Stimulated activated CD4-positive, alpha-beta T cell treated with anti-CD3 and anti-CD28 coated beads, TNF-alpha, amount 100 ng/mL, for 48 hours (primary cell): Measurements from ENCODE around the gene DENND5A.
"Not testable (repeated sequence)": the region's sequence is repeated elsewhere in the genome, so short reads cannot be mapped to it uniquely, and the experiment has no call there.

ENCODE experiments used
- DNase-seq, 3 donors: peaks; one replicate each; pipeline ENCODE4 v3.0.0-alpha.2; 2020; ENCODE audit warnings: low read depth in 3 of 3

The DENND5A gene

DNA sequence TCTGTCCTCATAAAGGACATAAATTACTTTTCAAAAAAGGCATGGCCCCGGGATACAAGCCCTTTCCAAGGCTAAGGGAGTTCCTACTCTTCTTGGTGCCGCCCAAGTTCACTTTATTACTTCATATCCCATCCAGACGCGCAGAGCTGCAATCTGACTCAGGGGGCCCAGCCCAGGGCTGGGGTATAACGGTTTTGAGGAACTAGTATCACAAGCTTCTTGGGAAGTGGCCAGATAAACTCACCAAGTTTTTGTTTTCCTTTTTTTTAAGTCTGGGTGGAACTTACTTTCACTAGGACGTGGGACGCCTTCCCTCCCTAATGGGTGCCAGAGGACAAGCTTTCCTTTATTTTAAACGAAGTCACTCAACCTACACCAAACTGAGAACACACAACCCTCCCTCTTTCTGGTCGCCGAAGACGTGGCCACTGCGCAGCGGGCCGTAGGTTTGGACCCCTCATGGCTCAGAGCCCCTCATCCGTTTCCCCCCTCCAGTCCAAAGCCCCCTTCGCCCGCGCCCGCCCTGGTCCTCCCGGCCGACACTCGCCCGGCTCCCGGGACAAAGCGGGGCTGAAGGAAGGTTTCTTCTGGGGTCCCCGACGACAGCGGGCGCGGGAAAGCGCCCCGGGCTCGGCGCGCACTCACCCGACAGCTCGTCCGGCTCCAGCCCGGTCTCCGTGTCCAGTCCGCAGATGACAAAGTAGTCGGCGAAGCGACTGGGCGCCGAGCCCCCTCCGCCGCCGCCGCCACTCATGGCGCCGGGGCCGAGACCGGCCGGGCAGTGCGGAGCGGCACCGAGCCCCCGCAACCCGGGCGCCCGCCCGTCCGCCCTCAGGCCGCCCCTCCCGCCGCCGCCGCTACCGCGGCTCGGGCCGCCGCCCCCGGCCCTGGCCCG lies 587 bp downstream of the DENND5A start:
- peak in 2 of 3 donors; percentile 23 to 25 for DNase-seq

- peak; percentile 37 to 45 (median 43) for DNase-seq
Observed at GRCh38 chr11:9263840-9264315, 1.3 kb downstream of the DENND5A start.

GRCh38 chr11:9260838-9261146 lies 4.4 kb downstream of the DENND5A start:
- not testable (repeated sequence) for DNase-seq

GRCh38 chr11:9259981-9260837 lies 4.9 kb downstream of the DENND5A start:
- no peak for DNase-seq

DNA sequence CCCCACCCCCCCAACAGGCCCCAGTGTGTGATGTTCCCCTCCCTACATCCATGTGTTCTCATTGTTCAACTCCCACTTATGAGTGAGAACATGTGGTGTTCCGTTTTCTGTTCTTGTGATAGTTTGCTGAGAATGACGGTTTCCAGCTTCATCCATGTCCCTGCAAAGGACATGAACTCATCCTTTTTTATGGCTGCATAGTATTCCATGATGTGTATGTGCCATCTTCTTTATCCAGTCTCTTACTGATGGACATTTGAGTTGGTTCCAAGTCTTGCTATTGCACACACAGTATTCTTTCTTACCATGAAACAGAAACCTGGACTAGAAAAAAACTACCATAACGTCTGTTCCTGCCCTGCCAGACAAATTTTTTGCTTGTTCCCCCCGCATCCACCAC lies 6.9 kb downstream of the DENND5A start:
- DNase-seq = not testable (repeated sequence)

DNA sequence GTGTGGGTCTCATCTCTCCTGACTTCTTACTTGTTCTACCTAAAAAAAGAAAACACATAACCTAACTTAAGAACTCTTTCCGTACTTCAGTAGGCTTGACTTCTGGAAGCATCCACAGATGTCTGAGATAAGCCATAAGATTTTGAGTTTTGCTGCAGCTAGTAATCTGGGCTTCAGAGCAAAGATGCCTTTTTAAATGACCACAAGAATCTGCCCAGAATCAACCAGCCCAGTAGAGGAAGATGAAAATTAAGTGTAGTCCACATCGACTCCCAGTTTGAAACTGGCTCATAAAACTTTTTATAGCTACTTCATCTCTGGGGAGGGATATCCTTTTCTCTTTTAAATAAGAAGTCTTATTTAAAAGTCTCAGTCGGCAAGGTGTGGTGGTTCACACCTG lies 10.7 kb downstream of the DENND5A start:
- DNase-seq = no peak

GRCh38 chr11:9253086-9253485 lies 12.1 kb downstream of the DENND5A start:
- DNase-seq = no peak

DNA sequence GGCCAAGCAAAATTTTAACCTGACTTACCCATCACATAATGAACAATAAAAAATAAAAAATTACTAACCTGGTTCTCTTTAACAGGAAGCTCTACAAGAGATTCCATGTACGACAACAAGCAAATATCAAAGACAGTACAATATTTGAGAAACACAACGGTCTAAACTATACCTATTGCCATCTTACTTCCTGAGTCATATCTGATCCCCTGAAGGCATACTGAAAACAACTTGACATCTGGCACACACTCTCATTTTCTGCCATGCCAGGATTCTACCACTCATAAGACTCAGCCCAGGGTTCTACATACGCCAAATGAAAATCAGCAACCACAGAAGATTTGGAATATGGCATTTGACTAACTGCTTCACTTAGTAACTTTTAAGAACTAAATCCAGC lies 13.8 kb downstream of the DENND5A start:
- no peak for DNase-seq

DNA sequence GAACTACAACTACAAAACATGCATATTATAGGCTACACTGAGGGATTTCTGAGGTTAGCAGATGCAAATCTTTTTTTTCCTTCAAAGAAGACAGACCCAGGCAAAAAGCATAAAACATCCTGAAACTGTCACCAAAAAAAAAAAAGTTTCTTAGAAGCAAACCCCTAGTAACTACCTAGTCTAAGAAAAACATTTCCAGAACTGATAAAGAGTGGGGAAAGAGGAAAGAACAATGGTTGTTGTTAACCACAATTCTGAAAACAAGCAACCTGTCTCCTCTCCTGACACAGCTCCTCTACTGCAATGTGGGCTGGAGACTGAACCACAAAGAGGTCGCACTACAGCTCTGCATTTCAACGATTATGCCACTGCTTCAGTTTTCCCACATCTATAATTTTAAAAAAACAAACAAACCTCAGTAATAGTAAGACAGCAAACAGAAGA lies 15.0 kb downstream of the DENND5A start:
- peak in 1 of 3 donors; percentile 19 for DNase-seq

- no peak for DNase-seq
Observed at GRCh38 chr11:9249252-9249651, 15.9 kb downstream of the DENND5A start.

- DNase-seq = no peak
Observed at GRCh38 chr11:9247863-9248262, 17.3 kb downstream of the DENND5A start.

DNA sequence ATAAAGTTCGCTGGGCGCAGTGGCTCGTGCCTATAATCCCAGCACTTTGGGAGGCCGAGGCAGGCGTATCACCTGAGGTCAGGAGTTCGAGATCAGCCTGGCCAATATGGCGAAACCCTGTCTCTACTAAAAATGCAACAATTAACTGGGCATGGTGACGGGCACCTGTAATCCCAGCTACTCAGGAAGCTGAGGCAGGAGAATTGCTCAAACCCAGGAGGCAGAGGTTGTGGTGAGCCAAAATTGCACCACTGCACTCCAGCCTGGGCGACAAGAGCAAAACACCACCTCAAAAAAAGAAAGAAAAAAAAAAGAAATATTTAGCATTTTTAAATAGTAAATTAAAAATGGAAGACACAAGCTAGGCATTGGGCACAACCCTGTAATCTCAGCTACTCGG lies 28.9 kb downstream of the DENND5A start:
- DNase-seq = not testable (repeated sequence)

DNA sequence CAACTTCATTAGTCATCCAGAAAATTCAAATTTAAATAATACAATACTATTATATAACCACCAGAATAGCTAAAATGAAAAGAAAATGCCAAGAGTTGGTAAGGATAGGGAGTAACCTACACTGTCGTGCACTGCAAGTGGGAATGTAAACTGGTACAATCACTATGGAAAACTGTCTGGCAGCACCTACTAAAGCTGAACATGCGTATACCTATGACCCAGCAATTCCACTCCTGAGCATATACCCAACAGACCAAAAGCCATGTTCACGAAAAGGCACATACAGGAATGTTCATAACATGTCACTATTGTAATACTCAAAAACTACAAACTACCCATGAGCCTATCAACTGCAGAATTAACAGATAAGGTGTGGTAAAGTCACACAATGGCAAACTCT lies 32.7 kb downstream of the DENND5A start:
- DNase-seq = no peak

DNA sequence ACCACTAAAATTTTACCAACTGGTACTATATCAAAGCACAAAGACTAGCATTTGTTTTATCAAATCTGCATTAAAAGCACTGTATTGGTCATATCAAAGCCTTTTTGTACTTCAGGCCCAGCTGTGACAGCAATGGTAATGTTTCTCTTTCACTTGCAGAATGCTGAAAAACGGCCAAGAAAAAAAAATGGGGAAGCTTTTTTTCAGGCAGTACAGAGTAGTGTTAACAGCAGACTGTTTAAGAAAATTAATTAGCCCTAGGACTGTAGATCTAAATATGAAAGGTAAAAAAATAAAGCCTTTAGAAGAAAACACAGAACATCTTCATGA lies 33.3 kb downstream of the DENND5A start:
- DNase-seq = no peak

- no peak for DNase-seq
Observed at GRCh38 chr11:9230296-9230695, 34.9 kb downstream of the DENND5A start.

GRCh38 chr11:9228091-9228490 lies 37.1 kb downstream of the DENND5A start:
- DNase-seq = no peak

- DNase-seq = no peak
Observed at GRCh38 chr11:9225748-9226298, 39.3 kb downstream of the DENND5A start.

DNA sequence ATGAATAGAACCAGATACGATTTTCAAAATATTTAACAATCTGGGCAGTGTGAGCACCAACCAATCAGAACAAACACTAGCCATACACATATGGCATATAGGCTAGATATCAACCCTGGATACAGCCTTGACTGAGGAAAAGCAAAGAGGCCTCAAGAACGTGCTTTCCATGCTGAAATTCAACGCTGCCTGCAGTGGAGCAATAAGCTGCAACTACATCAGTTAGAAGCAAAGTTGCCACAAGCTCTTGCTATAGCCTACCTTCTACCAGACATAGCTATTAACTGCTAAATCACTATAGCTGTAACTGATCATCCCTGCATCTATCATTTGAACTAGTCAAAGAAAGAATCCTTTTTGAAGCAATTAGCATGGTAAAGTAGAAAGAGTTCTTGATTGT lies 42.5 kb downstream of the DENND5A start:
- no peak for DNase-seq

- not testable (repeated sequence) for DNase-seq
Observed at GRCh38 chr11:9220853-9221252, 44.3 kb downstream of the DENND5A start.

- no peak for DNase-seq
Observed at GRCh38 chr11:9219572-9219971, 45.6 kb downstream of the DENND5A start.

DNA sequence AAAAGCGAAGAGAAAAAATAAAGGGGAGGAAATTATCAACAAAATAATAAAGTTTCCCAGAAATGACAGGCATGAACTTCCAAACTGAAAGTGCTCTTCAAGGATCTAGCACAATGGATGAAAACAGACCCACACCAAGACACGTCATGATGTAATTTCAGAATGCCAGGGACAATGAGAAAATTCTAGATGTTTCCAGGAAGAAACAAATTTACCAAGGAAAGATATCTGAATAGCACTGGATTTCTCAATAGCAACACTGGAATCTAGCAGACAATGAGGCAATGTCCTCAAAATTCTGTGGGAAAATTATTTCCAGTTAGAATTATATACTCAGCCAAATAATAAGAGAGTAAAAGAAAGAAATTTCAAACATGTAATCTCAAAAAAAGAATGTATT lies 46.0 kb downstream of the DENND5A start:
- no peak for DNase-seq

GRCh38 chr11:9214765-9215164 lies 50.4 kb downstream of the DENND5A start:
- DNase-seq = no peak

DNA sequence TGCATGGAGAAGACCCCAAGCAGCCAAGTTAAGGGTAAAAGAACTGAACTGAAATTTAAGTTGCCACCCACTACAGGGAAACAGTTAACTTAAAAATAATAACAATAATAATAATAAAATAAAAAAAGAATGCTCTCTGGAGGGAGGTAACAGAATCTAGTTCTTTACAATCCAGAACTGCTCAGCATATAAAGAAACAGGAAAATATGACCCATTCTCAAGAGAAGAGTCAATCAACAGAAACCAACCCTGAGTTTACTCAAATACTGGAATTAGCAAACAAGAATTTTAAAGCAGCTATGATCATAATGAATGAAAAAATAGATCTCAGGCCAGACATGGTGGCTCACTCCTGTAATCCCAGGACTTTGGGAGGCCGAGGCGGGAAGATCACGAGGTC lies 53.8 kb downstream of the DENND5A start:
- no peak for DNase-seq
